Activated CD8-positive, alpha-beta memory T cell treated with anti-CD3 and anti-CD28 coated beads, Interleukin-2, amount 50 U/mL, for 1 hour (primary cell): Measurements from ENCODE around the gene SMIM35.

Source experiments
- DNase-seq: peaks from one replicate; pipeline ENCODE4 v3.0.0-alpha.2; 2020; ENCODE audit errors: extremely low read depth

Gene SMIM35

DNA sequence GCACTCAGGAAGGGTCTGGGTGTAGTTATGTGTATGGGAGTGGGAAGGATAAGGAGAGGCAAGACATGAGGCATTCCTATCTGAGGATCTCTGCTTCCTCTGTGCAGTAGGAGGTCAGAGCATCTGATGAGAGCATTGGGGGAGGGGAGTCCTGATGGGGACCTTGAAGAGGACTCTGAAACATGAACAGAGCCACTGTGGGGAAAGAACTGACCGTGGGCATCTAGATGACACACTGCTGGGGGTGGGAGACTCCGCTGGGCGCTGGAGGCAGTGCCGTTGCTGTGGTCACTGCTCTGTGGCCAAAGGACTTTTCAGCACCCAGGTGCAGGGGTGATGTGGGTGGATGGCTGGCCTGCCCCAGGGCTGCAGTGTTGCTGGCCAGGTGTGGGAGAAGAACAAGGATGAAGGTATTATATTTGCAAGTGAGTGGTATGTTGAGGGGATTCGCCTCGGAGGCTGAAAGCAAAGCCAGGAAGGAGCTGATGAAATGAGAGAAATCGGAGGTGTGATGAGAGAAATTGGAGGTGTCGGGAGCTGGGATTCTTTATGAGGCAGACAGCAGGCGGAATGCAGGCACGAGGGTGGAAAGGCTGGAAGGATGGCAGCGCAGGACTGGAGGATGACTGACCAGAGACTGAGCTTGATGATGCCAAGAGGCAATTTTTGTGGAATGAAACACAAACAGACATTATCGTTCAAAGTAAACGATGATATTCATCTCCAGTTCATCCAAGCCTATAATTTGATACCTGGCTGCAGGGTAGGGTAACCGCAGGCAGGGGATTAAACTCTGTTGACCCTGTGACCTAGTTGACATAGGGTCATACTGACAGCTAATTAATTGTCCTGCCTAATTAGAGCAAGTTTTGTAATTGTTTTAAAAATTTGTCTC lies 29.3 kb downstream of the SMIM35 start:
- no peak for DNase-seq

DNA sequence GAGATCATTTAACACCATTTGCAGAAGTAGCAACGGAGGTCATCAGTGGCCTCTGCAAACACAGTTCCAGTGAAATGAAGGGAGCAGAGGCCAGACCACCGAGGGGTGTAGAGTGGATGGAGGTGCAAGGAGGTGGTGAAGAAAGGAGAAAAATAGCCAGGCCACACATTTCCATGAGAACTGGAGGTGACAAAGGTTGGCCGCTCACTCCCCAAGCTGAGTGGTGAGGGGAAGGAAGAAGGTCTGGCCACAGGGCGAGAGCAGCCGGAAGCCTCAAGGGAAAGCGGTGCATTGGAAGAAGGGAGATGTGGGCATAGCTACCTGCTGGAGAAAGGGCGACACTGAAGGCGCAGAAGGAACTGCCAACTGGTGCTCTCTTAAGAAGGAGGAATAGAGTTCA lies 30.0 kb downstream of the SMIM35 start:
- no peak for DNase-seq

DNA sequence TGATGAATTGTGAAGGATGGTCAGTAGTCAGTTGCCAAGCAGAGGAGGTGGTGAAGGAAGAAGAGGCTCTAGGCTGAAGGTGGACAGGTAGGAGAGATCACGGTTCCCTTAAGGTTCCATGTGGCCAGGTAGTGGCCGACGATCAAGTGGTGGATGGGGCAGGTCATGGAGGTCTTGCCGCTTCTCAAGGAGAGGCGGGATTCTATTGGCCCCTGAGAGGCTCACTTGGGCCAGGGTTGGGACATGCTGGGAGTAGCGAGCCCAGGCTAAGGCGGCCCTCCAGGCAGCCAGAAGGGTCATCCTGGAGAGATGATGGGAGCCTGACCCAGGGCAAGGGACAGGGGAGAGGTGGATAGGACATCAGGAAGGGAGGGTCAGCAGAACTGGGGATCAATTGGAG lies 30.8 kb downstream of the SMIM35 start:
- no peak for DNase-seq

DNA sequence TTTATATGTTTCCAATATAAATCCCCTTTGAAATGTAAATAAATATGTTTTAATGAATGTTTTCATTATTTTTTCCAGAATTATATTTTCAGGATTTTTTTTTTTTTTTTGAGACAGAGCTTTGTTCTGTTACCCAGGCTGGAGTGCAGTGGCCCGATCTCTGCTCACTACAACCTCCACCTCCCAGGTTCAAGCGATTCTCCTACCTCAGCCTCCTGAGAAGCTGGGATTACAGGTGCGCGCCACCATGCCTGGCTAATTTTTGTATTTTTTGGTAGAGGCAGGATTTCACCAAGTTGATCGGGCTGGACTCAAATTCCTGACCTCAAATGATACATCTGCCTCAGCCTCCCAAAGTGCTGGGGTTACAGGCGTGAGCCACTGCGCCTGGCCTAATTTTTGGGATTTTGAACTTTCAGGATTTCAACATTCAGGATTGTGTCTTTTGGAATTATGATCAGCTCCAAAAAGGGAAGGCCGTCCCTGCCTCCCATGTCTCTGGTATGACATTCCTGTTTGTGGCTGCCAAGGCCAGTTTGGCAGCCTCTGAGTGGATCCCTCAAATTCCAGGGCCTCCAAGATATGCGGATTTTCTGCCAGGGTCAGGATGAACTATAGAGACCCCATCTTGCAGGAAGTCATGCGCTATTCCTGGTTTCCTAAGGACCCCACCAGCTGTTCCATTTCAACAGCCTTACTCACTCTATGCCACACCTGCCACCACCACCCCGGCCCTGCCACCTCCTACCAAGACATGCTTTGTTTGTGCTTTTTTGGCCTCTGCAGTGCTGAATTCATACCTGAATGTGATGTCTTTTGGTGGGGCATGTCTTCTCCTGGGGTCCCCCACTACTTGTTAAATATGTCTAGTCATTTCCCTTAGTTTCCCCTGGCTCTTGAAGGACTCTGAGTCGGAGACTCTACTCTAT lies 31.8 kb downstream of the SMIM35 start:
- no peak for DNase-seq

DNA sequence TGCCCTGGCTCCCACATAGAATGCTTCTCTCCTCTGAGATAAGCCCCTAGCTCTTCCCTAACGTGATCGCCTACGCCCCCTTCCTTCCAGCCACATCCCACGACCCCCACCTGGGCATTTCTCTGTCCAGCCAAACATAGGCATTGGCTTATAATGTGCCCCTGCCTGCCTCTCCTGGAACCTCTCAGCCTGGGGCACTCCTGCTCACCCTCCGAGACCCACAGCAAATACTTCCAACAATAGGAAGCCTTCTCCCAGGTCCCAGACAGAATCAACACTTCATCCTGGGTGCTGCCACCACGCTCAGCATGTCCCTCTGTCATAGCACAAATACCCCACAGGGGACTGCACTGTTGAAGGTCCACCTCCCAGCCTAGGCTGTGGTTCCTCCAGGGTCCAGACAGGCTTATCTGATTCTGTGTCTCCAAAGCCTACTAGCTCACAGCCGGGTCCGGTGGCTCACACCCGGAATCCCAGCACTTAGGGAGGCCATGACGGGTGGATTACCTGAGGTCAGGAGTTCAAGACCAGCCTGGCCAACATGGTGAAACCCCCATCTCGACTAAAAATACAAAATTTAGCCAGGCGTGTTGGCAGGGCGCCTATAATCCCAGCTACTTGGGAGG lies 34.1 kb downstream of the SMIM35 start:
- no peak for DNase-seq

DNA sequence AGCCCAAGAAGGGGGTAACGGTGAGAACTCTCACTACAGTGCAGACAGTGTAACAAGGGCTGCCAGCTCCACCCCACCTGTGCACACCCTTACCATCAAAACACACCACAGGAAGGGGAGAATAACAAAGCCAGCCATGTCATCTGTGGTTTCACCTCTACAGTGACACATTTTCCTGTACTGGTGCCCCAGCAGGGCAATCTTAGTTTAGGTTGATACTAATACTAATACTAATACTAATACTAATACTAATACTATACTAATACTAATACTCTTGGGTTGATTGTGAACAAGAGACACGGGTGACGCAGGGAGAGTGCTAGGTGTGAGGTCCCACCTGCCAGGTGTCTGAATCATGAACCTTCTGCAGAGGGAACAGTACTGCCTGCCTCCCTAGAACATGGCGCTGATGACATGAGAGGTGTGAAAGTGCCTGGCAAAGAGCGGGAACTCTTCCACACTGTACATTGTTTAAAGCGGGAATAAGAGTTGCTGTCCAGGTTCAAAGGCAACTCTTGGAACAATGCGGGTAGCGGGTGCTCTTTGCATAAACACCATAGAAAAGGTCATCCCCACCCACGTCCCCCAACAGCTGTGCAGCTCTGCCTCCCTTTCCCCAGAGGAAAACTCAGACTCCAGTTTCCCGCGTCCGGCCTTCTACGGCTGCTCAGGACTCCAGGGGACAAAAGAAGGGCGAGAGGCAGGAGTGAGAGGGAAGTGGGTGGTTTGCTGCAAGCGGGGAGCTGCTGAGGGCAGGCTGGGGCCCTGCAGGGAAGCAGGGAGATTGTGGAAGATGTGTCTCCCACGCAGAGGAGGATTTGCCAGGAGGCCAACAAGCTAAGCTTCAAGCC lies 34.9 kb downstream of the SMIM35 start:
- peak; percentile 63 for DNase-seq

DNA sequence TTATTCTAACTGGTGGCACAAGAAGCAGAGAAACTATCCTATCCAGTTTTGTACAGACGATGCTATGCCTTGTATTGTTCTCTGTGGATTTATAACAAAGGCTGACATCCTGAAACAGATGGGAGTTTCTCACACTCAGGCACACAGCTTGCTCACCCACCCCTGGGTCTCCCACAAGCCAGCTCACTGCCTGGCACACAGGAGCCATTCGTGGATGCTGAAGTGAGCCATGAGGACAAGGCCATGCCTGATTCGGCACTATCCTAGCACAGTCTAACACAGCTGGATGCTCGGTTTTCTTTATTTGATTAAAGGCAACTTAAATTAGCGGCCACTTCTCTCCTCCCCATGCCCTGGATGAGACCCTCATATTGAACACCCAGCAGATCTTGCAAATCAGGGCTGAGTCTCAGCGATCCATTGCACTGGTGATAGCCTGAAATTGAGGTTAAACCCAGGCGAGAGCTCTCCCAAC lies 35.6 kb downstream of the SMIM35 start:
- DNase-seq = no peak

DNA sequence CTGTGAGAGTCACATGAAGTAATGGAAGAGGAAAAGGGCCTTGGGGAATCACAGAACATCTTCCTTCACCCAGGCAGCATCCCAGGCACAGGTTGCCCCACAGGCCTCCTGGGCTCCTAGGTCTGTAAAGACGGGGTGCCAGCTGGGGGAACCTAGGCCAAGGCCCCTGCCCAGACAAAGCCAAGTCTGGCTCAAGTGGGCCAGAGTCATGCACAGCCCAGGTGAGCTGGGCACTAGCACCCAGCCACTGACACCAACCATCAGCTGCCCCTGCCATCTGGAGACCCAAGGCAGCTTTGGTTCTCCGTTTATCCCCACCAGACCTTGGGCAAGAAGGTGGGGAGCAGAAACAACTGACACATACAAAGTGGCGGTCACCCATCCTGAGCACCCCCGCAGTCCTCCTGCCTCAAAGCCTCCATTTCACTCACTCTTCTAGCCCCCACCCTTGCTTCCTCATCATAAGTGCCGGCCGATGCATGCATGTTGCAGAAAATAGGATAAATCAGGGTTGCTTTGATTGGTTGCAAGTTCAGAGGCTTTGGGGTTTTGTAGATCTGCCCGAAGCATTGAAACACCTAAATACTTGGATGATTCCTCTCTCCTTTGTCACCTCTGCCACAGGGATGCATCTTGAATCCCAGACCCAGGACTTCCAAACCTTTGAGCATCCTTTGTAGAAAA lies 36.4 kb downstream of the SMIM35 start:
- no peak for DNase-seq

DNA sequence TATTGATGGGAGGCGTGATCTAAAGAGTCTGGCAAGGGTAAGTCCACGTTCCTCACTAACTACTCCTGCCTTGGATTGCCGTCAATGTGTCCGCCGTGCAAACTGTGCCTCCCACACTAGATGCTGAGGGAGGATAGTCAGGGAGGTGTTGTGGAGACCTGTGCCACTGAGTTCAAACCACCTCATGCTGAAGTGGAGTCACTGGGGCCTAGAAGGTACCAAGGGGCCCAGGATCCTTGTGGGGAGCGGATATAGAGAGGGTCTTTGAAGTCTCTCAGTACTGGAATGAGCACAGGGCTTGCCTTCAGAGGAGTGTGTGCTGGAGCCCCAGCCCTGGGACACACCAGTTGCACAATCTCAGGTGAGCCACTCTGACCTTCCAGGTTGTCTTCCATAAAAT lies 37.0 kb downstream of the SMIM35 start:
- no peak for DNase-seq

DNA sequence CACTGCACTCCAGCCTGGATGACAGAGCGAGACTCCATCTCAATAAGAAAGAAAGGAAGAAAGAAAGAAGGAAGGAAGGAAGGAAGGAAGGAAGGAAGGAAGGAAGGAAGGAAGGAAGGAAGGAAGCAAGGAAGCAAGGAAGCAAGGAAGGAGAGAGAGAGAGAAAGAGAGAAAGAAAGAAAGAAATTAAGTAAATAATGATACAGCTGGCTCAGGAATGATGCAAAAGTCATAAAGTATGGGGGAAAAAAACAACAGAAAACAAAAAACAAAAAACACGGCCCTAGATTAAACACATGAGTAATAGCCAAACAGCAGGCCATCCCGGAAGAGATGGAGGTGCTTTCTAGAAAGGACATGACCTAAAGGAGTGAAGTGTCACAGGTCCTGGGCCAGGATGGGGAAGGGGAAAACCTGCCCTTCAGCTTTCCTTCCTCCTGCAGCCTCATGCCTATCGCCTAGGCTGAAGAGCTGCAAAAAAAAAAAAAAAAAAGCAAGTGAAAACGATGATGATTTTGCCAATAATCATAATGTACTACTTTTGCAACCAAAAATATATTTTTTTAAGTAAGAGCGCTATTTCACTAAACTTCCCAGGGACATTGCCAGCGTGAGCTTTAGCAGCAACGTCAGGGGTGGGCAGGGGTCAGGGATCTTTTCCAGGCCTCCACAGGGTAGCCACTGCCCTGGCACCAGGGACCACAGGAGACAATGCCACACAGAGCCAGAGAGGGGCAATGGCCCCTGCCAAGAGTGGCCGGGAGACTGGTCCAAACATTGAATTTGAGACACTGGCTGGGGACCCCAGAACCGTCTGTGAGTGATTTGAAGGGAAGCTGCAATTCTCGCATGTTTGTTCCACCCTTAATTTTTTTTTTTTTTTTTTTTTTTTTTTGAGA lies 38.0 kb downstream of the SMIM35 start:
- no peak for DNase-seq

DNA sequence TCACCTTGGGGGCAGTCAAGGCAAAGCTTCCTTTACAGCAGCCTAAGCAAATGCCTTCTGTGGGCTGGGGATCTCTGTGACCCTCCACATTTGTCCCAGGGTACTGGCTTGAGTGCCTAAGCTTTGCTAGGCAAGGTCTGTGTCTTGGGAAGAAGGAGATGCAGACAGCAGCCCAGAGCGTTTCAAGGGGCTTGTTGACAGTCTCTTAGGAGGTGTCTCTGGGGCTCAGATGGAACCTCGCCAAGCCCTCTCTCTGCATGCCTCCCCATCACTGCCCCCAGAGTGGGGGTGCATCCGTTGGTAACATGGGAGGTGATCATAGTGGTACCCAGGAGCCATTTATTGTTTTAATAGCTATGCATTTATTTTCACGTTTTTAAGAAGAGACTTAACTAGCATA lies 39.0 kb downstream of the SMIM35 start:
- no peak for DNase-seq

DNA sequence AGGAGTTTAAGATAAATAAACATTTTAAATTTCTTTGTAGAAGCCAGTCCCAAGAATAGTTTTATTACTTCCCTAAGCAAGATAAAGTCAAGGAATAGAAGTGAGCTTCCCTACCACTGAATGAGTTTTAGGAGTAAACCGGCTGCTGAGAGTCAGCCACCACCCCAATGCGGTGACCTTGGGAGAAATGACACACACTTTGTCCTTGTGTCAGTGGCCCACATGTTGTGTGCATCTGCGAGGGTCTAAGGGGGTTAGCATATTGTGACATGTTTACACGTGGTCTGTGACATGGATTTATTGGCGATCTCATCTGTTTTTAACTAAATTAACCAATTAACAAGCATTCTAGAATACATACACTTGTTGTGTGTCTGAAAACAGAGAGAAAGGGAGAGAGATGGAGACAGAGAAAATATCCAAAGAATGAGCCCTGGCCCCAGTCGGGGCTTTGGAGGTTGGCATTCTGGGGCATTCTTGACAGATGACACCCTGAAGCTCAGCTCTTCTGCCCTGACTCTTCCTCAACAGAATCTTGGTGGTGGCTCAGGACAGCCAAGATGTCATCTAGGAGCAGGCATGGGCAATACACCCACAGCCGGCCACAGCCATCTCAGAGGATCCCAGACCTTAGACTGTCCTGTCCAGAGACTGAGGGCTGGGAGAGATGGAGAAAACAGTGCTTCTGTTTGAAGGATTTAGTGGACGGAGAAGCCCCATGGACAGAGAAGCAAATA lies 39.6 kb downstream of the SMIM35 start:
- no peak for DNase-seq

DNA sequence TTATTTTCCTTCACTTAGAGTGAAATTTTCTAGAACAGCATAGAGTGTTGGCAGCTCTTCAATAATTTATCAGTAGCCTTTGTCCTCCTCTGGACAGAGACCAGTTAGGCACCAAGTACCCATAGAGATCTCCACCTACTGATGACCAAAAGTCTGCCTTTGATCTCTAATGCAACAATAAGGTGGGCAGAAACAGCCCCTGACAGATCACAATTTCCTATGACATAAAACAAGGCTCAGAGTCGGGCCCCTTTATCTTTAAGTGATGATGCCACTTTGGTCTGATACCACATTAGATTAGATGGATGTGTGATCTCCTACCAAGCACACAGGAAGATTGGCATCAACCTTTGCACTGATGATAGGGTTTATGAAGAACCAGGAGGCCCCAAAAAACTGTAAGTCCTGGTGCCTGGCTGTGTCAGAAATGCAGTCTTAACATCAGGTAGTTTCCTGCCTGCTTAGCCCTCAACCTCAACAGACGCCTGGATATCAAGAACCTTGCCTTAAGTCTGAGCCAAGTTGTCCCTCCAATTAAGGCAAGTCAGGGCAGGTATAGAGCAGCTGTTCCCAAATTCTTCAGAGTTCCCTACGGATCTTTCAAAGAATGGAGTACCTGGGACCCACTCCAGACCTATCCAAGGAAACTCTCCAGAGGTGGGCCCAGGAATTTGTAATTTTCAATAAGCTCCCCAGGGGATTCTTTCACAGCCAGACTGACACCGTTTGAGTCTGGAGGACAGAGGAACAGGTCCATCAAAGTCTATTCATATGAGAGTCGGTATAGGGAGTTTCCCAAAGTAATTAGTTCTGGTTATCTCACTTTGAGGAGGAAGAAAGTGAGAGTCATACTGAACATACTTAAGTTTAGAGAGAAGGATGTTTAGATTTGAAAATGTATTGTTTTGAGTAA lies 40.5 kb downstream of the SMIM35 start:
- DNase-seq = peak; percentile 49

DNA sequence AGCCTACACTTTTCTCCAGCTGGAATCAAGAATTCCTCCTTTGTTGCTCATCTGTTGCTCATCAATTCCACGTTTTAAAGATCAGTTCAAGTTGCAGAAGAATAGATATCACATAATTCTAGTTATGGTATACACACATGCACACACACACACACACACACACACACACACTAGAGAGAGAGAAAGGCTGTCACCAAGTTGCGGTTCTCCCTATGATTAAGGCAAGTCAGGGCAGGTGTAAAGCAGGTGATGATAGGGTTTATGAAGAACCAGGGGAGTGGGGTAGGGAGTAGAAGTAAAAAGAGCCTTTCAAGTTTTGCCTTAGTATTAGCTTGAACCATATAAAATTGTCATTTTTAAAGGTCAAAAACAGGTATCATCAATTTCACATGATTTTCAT lies 41.6 kb downstream of the SMIM35 start:
- no peak for DNase-seq

DNA sequence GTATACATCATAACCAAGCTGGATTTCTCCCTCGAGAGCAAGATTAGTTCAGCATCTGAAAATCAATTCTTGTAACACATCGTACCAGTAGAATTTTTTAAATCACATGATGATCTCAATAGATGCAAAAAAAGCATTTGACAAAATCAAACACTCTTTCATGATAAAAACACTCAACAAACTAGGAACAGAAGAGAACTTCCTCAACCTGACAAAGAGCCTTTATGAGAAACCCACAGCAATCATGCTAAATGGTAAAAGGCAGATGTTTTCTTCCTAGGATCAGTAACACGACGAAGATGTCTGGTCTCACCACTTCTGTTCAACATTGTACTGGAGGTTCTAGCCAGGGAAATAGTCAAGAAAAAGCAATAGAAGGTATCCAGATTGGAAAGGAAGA lies 44.0 kb downstream of the SMIM35 start:
- no peak for DNase-seq

DNA sequence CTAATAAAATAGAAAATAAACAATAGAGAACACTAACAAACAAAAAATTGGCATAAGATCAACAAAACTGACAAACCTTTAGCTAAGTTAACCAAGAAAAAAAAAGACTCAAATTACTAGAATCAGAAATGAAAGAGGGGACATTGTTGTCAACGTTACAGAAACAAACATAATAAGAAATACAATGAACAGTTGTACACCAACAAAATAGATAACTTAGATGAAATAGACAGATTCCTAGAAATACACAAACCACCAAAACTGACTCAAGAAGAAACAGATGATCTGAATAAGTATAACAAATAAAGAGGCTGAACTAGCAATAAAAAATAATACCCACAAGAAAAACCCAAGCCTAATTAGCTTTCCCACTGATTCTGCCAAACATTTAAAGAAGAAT lies 44.6 kb downstream of the SMIM35 start:
- DNase-seq = no peak

DNA sequence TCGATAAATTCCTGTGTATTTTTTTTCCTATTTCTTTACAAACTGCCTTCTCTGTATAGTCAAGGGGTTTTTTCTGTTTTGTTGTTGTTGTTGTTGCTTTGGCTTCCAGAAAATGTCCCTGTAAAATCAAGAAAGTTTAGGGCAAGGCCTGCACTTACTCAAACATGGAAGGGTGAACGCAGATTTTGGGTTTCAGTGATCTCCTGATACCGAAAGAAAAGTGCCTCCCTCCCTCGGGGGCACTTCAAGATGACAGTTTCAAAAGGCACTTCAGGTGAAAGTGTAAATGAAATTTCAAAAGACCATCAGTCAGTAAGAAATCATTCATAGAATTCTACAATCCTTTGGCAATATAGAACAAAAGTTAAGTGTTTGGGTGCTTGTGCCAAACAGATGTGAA lies 53.3 kb downstream of the SMIM35 start:
- DNase-seq = no peak

DNA sequence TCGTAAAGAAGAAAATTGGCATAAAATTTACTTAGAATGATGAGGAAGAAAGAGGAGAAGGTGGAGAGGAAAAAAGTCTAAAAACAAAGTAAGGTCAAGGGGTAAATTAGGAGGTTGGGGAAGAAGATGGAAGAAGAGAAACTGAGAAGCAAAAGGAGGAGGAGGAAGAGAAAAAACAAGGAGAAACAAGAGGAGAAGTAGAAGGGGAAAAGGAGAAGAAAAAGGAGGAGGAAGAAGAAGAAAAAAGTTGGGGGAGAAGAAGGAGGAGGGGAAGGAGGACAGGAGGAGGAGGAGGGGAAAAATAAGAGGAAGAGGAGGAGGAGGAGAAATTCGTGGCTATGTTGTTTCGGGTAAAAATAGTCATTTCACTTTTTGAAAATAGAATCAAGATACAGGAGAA lies 58.1 kb downstream of the SMIM35 start:
- DNase-seq = no peak
